ENCODE data around the gene EEF1E1.
A peak's percentile ranks its signal among the peaks of the same experiment; 100 is the strongest.

The EEF1E1 gene

DNA sequence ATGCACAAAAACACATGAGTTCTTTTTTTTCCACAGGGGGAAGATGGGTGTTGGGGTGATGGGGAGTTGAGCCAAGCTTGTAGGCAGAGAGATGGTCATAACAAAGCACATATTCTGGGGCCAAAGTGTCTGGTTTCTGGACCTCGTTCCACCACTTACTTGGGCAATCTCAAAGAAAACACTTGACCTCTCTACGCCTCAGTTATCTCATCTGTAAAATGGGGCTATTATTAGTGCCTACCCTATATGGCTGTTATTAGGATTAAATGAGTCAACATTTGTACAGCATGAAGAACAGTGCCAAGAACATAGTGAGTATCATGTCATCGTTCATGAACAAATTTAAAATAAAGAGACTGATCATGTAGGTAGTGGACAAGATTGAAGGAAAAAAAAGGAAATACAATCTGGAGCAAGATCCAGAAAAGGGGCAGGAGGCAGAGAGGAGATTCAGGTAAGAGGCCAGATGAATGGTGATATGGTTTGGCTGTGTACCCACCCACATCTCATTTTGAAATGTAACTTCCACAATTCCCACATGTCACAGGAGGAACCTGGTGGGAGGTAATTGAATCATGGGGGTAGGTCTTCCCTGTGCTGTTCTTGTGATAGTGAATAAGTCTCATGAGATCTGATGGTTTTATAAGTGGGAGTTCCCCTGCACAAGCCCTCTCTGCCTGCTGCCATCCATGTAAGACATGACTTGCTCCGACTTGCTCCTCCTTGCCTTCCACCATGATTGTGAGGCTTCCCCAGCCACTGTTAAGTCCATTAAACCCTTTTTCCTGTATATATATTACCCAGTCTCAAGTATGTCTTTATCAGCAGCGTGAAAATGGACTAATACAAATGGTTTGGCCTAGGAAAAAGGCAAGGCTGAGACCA lies 14.2 kb downstream of the EEF1E1 start:
- no peak for DNase-seq

DNA sequence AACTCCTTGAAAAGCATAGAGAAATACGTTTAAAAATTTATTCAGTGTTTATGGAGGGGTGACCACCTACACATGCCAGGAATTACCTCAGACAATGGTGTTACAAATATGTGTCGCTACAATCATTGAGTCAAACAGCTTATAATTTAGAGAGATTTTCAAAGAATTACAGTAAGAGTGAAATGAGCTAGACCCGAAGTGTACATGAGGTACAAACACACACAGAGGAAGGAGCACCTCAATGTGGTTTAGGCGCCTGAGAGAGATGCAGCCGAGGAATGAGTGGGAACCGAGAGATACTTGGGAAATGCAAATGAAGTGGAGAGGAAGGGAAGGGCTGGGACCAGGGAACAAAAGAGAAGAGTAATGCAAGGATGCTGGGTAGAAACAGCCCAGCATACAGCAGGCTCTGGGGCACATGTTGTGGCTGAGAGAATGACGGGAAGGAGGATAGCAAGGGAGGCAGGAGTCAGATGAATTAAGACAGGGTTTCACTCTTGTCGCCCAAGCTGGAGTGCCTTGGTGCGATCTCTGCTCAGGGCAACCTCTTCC lies 15.5 kb downstream of the EEF1E1 start:
- DNase-seq = no peak

GRCh38 chr6:8085053-8085511 lies 17.3 kb downstream of the EEF1E1 start:
- peak; percentile 64 for DNase-seq

DNA sequence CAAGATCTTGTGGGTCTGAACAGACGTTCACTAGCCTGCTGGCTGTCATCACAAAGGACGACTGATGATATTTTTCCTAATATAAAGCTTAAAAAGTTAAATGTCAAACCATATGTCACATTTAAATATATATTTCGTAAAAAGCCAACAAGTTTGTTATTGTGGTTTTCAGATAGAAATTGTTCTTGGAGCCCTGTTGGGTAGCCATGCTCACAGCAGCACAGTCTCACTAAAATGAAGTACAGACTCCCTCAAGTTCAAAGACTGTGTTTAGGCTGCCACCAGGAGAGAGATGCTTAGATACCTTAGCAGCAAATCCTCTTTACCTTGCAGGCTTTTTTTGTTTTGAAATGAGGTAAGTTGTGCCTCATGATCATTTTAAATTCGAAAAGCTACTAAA lies 17.8 kb downstream of the EEF1E1 start:
- DNase-seq = no peak

DNA sequence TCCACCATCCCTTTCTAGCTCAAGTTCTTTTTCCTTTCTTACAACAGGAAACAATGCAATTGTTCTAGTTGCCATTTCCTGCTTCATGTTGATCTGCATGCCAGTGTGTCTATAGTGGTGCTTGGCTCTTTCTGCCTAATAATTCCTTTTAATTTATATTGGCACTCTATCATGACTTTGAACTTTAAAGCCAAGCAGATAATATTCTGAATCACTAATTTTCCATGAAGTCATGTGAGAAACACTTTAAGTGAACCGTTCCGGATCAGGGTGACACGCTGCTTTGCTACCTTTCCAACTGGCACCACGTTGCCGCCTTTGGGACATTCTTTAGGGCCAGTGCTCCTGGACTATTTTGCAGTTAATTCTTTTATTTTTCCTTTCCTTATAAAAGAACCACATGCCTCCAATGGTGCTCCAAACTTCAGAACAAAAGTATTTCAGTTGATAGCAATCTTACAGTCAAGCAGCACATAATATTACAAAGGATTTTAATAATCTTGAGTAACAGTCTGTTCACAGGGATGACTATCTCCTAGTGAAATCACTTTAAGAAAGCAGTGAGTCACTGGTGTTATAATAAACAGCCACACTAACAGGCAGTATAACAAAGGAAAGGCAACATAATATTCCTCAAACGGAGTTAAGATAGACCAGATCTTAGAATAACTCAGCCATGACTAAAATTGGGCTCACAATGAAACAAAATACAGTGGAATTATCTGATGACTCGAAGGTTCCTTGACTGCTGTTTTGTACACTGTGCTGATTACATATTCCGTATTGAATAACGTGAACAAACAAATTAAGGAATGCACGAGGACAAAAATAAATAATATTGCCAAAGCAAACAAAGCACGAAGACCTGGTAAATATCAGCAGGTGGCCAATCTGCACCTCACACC lies 19.1 kb downstream of the EEF1E1 start:
- no peak for DNase-seq

GRCh38 chr6:8082572-8082953 lies 19.8 kb downstream of the EEF1E1 start:
- no peak for DNase-seq

- DNase-seq = no peak
Observed at GRCh38 chr6:8080362-8081151, 21.8 kb downstream of the EEF1E1 start.

- no peak for DNase-seq
Observed at GRCh38 chr6:8079126-8079525, 23.2 kb downstream of the EEF1E1 start.

DNA sequence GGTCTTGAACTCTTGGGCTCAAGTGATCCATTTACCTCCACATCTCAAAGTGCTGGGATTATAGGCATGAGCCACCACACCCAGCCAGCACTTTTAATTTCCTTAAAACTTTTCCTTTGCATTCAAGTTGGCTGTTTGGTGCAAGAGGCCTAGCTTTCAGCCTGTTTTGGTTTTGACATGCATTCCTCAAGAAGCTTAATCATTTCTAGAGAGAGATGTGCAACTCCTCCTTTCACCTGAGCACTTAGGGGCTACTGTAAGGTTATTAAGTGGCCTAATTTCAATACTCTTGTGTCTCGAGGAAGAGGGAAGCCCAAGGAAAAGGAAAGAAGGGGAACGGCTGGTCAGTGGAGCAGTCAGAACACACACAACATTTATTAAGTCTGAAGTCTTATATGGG lies 24.4 kb downstream of the EEF1E1 start:
- no peak for DNase-seq

GRCh38 chr6:8075704-8076103 lies 26.6 kb downstream of the EEF1E1 start:
- no peak for DNase-seq

DNA sequence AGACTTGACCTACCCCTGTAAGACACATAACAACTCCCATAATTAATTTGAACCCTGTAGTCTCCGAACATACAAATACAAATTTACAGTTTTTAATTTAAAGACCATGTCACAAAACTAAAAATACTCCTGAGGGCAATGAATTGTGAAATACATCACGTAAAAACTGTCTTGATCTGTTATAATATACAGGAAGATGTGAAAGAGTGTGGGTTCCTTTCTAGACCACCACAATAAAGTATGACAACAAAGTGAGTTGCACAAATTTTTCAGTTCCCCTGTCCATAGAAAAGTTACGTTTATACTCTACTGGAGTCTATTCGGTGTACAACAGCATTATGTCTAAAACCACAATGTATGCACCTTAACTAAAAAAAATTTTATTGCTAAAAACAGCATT lies 27.2 kb downstream of the EEF1E1 start:
- DNase-seq = no peak

GRCh38 chr6:8074213-8074612 lies 28.1 kb downstream of the EEF1E1 start:
- no peak for DNase-seq

GRCh38 chr6:8073758-8074157 lies 28.6 kb downstream of the EEF1E1 start:
- DNase-seq = no peak

DNA sequence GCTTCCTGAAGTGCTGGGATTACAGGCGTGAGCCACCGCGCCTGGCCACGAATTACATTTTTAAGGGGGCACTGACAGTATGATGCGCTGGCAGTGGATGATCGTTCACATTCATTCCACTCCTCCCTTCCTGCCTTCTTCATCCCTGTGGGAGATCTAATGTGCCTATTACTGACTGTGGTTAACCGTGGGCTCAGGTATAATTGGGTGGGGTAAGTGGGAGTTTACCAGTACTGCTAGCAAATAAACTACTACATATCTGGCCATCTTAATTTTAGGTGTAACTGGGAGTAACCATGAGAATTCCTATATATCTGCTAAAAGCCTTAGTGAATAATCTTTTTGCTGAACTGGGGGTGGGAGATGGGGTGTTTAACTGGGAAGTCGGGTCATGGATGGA lies 31.6 kb downstream of the EEF1E1 start:
- DNase-seq = no peak

DNA sequence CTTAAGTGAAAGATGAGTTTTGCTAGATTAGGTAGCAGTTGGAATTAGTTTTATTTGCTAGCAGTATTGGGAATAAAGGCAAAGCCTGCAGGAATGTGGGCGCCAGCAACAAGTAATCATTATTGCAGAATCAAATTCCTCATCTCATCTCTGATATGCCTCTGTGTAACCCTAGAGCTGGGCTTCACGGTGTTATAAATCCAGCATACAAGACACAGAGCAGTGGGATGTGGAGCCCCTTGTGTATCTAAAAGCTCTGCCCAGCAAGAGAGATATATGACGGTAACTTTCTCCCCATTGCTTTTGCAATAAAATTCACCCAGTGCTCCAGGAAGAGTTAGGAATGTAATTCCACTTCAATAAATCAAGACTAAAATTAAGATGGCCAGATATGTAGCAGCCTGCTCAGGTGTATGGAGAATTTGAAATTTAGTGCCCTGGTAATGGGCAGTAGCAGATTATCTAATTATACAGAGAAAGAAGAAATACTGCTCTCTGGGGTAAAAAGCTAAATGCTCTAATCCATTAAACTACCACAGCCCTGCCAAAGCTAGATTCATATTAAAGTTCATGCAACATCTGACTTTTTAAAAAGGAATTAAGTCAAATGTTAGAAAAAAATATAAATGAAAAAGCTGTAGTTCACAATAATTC lies 32.6 kb downstream of the EEF1E1 start:
- DNase-seq = no peak

GRCh38 chr6:8069151-8069550 lies 33.2 kb downstream of the EEF1E1 start:
- no peak for DNase-seq

DNA sequence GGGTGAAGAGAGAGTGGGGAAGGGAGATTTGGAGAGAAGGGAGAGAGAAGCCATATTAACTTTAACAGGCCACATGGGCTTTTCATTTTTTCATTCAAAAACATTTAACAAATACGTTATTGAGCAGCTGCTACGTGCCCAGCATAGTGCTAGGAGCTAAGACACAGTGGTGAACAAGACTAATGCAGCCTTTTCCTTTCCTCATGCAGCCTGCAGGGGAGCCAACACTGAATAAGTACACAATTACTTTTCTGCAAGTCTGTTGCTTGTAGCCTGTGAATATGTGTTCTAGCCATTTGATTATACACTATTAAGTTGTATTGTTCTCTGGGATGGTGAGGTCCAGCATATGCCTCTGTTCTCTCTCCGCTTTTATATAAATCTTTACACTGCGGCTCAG lies 36.2 kb downstream of the EEF1E1 start:
- no peak for DNase-seq

- DNase-seq = no peak
Observed at GRCh38 chr6:8065519-8065911, 36.8 kb downstream of the EEF1E1 start.

- DNase-seq = no peak
Observed at GRCh38 chr6:8064638-8065518, 37.5 kb downstream of the EEF1E1 start.

- DNase-seq = peak; percentile 88
Observed at GRCh38 chr6:8063761-8064637, 38.3 kb downstream of the EEF1E1 start, which contains the start of gene BLOC1S5. Gene BLOC1S5, minus strand, starts transcription at chr6:8064389. Its CDS starts 13 bp downstream, at chr6:8064376.

Data from T1000 (cell line).